HG03103 (cell line): ENCODE results near the gene INF2.
"Not testable (repeated sequence)": the region's sequence is repeated elsewhere in the genome, so short reads cannot be mapped to it uniquely, and the experiment has no call there.

ENCODE experiments used
- ATAC-seq: cut with Tn5 transposase; IDR thresholded peaks from one replicate; pipeline ENCODE4 v1.9.1; 2021; ENCODE audit warnings: low read depth; ENCODE audit not compliant: unreplicated experiment

INF2 gene

DNA sequence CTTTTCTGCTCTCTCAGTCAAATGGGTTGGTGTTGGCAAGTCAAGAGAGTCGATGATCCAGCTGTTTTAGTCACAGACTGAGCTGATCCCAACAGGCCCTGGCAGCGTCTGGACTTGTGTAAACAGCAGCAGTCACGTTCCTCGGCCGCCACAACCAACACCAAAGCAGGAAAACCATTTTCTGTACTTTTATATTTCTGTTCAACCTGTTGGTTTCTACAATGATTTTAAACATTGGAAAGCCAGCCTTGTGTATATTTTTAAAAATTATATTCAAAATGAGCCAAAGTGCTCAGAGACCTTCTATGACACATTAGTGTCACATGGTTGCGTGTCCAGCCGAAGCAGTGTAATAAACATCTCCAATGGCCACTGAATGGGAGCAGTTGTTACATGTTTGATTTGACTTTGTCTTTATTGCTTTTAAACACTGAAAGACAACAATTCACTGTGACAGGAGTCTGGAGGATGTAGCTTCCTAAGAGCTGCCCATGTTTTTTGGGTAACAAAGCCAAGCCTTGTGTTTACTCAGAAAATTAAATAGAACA is 57.6 kb downstream of the INF2 start:
- ATAC-seq: no peak

DNA sequence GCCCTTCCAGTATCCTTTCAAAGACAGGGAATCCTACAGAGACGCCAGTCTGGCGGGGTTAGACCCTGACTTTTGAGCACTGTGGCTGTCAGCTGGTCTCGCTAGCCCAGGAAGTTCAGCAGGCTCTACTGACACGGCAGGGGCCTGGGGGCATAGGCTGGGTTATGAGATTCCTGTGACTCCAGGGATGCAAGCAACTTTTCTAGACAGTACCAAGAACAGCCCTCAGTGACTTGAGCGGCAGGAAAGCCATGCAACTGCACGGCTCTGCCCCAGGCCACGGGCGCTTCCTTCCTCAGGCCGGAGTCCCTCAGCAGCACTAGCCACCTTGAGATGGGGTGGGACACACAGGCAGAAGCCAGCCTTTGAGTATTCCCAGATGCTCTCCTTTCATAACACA is 58.5 kb downstream of the INF2 start:
- no peak for ATAC-seq

DNA sequence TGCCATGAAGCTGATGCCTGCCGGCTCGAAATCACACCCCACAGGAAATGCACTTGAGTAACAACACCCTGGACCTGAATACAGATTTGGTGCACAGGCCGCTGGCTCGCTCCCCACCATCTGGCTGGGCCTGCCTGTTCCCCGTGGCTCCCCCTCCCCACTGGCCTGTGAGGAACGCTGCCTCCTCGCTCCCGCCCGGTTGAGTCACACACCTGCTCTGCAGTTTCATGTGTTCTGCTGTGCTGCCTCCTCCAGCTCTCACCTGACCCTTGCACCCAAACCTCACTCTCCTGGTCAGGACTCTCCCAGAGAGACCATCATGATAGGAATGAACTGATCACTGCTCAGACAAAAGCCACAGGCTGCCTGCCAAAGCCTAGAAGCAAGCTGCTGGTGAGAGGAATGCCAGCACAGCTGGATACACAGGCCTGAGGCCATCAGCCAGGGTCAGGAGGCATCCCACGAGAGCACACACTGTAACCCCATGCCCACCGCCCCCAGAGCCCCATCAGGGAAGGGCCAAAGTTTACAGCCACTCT is 59.8 kb downstream of the INF2 start:
- ATAC-seq: no peak

DNA sequence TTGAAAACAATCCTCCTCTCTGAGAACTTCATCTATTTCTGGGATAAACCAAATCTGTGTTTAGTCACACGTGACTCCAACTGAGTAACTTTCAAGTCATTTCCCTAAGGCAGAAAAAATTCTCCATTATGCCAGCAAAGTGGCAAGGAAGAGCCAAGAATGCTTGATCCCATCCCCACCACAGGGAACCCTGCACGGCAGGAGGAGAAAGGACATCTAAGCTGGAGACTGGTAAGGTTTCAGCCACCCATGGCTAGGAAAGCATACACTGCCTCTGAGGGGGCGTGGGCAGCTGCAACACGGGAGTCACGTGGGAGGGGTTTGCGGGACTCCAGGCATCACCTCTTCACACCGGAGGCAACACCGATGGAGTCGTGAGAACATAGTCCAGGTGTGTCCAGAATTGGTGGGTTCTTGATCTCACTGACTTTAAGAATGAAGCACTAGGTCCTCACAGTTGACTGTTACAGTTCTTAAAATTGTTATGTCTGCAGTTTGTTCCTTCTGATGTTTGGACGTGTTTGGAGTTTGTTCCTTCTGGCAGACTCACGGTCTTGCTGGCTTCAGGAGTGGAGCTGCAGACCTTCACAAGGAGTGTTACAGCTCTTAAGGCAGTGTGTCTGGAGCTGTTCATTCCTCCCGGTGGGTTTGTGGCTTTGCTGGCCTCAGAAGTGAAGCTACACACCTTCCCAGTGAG is 60.8 kb downstream of the INF2 start:
- no peak for ATAC-seq

DNA sequence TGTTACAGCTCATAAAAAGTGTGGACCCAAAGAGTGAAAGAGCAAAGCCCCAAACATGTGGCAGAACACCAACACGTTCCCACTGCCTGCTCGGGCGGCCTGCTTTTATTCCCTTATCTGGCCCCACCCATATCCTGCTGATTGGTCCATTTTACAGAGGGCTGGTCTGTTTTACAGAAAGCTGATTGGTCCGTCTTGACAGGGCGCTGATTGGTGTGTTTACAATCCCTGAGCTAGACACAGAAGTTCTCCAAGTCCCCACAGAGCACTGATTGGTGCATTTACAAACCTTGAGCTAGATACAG is 61.3 kb downstream of the INF2 start:
- ATAC-seq: not testable (repeated sequence)

DNA sequence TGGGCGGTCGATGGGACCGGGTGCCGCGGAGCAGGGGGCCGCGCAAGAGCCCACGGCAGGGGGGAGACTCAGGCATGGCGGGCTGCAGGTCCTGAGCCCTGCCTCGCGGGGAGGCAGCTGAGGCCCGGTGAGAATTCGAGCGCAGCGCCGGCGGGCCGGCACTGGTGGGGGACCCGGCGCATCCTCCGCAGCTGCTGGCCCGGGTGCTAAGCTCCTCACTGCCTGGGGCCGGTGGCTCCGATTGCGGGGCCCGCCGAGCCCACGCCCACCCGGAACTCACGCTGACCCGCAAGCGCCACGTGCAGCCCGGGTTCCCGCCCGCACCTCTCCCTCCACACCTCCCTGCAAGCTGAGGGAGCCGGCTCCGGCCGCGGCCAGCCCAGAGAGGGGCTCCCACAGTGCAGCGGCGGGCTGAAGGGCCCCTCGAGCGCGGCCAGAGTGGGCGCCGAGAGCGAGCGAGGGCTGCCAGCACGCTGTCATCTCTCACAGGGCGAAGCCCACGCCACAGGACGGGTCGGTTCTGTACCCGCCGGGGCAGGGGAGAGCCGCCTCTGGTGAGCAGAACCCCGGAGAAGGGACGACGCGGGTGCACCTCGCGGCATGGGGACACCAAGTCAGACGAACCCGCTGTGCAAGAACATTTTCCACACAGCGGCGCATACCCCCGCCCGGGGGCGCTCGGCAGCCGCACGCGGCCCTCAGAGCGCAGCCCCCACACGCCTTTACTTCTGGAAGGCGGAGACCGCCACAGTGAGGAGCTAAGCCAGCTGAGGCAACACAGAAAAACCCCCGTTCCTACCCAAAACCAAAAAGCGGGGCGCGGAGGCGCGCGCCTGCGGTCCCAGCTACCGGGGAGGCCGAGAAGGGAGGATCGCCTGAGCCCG is 62.4 kb downstream of the INF2 start:
- no peak for ATAC-seq

DNA sequence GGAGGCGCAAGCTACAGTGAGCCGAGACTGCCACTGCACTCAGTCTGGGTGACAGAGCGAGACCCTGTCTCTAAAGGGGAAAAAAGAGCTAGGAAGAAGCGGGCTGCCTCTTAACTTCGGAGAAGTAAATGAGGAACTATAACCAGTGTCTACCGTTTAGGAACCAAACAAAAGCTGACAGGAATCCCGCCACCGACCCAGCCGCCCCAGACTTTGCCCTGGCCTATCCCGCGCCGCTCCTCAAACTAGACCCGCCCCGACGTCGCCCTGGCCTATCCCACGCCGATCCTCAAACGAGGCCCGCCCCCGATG is 63.0 kb downstream of the INF2 start:
- peak; percentile 66 for ATAC-seq

DNA sequence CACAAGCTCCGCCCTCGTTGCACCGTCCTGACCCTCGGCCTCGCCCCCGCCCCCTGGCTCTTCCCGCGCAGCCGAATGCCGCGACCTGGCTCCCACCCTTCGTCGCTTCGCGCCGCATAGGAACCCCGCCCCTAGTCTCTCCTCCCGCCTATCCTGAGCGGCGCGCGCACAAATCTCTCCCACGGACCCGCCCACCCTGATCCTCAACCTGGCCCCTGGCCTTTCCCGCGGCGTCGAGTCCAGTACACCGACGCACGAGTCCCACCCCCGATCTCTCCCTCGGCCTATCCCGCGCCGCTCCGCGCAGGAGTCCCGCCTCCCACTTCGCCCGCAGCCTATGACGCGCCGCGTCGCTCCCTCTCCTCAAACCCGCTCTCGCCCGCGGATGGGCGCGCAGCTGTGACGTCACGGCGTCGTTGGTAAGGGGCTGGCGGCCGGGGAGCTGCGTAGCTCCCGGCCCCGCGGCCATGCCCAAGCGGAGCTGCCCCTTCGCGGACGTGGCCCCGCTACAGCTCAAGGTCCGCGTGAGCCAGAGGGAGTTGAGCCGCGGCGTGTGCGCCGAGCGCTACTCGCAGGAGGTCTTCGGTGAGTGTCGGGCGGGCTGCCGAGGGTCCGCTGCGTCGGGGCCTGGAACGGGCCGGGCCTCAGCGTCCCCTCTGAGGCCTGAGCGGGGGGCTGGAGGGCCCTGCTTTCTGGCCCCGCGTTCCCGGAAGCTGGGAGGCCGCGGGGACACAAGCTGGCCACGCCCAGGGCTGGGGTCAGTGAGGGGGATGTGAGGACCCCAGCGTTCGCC is 63.5 kb downstream of the INF2 start, which contains the start of gene SIVA1:
Gene SIVA1 (plus strand): TSS at position 413 of the 793 bp plus-strand sequence. CDS start 55 bp downstream, at position 468.
- ATAC-seq: peak; percentile 83

DNA sequence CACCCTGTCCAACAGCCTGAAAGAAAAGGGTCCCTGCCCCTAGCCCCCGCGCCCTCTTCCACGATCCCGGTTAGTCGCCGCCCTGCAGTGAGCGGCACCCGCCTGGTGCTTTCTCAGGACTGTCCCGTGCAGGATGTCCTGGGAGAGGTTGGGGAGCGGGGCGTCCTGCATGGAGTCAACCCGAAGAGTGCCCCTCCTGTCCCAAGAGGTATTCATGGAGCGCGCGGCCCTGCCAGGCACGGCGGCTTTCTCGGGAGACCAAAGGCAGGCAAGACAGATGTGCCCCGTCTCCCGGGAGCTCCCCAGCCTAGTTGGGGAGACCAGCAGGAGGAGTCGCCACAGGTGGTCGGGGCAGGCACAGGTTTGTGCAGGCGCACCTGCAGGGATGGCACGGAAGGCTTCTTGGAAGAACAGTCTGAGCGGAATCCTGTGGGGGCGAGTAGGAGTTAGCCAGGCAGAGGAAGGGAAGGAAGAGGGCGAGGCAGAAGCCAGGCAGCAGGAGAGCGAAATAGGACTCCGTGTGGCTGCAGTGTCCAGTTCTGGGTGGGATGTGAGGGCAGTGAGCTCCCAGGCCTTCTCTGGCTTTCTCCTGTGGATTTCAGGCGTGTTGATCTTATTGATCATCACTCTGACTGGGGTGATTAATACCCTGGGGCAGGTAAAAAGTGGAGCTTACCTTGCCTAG is 64.3 kb downstream of the INF2 start:
- ATAC-seq: no peak

DNA sequence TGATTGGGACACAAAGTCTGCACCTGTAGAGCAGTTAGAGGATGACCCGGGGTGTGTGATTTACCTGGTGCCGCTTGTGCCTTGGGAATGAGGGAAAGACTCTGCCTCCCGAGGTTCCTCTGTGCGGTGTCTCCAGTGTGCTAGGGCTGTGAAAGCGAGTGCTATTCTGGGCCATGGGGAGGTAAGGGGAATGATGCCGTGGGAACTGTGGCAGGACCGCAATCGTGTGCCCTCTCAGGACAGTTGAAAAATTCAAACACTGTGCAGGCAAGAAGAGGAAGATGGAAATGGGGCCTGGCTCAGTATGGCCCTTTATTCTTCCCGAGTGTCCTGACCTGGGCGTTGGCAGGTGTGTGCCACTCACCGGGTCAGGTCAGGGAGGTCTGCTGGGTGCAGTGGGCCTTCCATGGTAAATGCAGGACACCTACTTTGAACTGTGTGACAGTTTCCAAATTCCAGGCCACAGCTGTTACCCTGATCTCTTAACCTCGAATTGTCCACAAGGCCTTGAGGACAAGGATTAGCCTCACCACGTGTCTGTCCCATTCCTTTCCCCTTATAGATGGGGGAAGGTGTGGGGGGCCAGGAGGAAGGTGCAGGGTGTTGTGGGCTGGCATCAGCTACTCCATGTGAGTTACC is 64.9 kb downstream of the INF2 start:
- ATAC-seq: no peak

DNA sequence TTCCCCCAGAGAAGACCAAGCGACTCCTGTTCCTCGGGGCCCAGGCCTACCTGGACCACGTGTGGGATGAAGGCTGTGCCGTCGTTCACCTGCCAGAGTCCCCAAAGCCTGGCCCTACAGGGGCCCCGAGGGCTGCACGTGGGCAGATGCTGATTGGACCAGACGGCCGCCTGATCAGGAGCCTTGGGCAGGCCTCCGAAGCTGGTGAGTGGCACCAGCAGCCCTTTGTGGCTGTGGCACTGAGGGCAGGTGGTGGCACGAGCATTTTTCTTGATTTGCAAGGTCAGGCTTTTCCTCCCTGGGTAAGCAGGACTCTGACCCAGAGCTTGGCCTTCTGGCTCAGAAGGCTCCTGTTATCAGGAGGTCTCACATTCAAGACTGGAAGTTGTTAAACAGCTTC is 66.2 kb downstream of the INF2 start:
- ATAC-seq: no peak

DNA sequence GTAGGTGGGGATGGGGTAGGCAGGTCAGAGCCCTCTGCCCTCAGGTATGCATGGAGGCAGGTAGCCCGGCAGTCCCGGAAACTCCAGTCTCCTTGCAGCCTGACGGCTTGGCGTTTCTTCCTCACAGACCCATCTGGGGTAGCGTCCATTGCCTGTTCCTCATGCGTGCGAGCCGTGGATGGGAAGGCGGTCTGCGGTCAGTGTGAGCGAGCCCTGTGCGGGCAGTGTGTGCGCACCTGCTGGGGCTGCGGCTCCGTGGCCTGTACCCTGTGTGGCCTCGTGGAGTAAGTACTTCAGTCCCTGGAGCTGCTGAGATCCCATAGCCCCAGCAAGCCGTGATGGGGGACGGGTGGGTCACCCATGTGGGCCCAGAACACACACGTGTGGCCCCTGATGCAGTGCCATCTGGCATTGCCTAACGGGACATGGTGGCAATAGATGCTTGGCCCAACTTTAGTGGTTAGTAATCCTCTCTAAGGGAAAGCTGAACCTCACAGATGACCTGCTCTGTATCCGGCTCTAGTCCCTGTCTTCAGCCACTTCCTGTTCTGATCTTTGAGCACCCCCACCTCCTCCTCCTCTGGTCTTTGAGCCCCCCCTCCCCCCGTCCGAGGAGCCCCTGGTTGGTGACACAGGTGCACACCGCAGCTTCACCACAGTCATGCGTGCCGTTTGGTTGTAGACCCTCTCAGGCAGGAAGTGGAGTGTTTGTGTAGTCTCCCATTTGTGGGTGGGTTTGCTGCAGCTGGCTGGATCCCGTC is 67.2 kb downstream of the INF2 start:
- no peak for ATAC-seq

DNA sequence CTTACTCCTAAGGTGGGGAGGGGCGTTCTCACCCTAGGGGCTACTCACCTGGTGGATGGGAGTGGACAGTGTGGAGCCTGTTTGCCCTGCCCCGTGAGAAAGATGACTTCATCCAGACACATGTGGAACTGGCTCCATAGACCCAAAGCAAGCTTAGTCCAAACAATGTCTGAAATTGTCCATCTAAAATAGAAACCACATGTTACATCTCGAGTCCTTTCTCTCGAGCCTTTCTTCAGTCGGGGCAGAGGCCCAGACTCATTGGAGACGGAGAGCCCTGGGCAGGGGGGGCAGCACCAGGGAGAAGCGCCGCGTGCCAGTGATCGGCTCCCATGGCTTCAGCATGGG is 67.8 kb downstream of the INF2 start:
- no peak for ATAC-seq

DNA sequence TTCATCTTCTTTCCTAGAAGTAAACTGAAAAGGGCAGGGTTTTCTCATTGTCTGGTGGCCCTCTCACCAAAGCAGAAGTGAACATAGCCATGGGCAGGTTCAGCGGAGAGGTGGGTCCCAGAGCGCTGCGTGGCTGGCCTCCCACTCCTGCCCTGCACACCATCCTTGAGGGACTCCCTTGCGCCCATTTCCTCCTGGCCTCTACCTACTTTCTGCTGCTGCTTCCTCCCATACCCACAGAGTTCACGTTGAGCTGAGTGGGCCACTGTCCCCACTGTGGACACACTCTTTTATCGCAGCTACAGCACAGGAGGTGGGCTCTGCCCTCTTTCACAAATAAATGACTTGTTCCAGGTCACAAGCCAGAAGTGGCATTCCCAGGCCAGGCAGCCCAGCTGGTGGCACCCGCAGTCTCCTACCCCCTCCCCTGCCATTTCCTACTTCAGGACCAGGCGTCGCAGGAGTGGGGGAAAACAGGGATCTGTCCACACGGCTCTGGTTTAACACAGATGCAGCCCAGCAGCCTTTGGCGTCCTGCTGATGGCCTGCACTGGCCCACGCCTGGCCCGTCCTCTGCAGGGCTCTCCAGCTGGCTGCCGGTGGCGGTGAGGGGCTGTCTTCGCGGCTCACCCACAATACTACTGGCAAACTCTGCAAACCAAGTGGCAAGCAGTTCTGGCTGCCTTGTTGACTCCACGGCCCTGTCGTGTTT is 68.4 kb downstream of the INF2 start:
- no peak for ATAC-seq

DNA sequence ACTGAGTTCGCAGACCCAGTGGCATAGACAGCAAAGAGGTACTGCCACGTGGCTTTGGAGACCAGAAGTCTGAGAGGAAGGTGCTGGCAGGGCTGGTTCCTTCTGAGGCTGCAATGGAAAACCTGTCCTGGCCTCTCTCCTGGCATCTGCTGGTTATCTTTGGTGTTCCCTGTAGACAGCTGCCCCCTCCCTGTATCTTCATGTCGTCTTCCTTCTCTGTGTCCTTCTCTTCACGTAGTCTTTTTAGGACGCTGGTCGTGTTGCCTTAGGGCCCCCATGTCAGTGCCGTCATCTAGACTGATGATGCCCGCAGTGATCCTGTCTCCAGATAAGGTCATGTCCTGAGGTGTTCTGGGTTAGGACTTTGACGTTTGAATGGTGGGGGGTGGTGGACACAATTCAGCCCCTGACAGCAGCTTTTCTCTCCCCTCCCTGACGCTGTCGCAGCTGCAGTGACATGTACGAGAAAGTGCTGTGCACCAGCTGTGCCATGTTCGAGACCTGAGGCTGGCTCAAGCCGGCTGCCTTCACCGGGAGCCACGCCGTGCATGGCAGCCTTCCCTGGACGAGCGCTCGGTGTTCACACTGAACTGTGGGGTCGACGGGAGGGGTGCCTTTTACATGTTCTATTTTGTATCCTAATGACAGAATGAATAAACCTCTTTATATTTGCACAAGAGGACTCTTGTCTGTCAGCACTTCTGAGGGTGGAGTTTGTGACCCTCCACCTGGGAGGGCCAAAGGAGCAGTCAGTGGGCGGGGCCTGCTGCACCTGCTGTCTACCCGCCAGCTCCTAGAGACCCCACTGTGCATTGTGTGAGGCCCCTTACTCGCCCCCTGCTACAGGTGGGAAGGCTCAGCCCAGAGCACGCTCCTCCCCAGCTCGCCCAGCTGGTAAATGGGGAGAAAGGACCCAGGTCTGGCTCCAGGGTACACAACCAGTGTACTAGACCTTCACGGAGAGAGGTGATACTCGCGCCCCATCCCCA is 69.9 kb downstream of the INF2 start:
- no peak for ATAC-seq

DNA sequence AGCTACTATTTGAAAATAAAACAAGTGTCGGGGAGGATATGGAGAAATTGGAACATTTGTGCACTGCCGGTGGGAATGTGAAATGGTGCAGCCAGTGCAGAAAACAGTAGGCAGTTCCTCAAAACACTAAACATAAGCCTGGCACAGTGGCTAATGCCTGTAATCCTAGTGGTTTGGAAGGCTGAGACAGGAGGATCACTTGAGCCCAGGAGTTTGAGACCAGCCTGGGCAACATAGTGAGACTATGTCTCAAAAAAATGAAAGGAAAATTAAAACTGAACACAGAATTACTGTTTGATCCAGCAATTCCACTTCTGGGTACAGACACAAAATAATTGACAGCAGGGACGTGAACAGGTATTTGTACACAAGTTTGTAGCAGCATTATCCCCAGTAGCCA is 76.1 kb downstream of the INF2 start:
- no peak for ATAC-seq

DNA sequence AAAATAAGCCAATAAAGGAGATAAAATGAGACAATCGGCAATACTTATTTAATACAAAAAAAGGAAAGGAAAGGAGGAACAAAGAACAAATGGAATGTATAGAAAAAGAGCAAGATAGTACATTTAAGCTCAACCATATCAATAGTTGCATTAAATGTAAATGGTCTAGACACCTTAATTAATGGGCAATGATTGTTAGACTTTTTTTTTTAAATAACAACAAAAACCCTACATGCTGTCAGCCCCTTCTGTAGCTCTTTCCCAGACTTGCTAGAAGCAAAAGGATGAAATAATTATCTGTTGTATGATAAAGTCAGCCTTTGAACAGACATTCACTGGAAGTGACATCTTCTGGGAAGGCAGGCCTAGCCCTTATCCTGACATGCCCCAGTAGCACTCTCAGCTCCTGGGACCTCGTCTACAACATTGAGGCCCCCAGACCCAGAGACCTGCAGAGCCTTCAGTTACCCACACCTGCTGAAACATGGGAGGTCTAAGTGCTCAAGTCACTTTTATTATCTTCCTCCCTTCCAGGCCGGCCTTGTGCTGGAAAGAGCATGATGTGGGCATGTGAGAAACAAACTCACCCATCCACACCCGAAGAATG is 76.9 kb downstream of the INF2 start:
- ATAC-seq: no peak
